GM18520 (cell line): ENCODE measurements around the gene GFPT2.

Experiments used
- ATAC-seq: cut with Tn5 transposase; IDR thresholded peaks from one replicate; pipeline ENCODE4 v1.9.1; 2021; ENCODE audit not compliant: unreplicated experiment

Gene GFPT2

DNA sequence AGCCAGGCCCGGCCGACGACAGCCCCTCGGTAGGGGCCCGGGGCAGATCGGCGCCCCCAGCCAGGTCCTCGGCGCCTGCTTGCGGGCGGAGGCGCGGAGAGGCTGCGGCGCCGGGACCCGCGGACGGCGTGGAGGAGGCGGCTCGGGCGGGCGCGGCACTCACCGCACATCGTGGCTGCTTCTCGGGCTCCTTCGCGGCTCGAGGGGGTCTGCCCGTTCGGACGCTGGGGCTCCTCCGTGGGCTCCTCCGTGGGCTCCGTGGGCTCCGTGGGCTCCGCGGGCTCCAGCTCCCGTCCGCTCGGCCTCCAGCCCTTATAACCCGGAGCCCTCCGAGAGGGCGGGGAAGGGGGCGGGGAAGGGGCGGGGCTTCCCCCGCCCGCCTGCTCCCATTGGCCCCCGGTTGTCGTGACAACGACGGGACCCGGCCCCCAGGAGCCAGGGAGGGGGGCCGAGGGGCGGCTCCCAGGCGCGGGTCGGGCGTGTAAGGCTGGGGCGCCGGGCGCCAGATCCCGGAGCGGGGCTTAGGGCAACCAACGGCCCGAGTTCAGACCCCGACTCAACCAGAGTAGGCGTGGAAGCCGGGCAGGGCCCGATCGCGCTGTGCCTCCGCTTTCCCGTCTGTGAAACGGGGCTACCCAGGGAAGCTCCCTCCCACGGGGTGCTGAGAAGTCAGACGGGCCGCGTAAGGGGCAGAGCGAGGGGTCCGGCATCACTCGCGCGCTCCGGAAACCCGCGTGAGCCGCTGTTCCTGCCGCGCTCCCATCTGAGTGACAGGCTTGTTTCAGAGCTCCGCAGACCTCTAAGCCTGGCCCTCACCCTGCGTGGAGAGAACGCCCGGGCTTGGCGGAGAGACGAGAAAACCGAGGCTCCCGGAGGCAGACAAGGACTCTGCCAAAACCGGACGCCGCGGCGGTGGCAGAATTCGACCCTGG lies at the start of gene GFPT2:
Gene GFPT2 (minus strand): TSS at position 289 of the 932 bp plus-strand sequence. CDS start 119 bp downstream, at position 170.
- no peak for ATAC-seq

DNA sequence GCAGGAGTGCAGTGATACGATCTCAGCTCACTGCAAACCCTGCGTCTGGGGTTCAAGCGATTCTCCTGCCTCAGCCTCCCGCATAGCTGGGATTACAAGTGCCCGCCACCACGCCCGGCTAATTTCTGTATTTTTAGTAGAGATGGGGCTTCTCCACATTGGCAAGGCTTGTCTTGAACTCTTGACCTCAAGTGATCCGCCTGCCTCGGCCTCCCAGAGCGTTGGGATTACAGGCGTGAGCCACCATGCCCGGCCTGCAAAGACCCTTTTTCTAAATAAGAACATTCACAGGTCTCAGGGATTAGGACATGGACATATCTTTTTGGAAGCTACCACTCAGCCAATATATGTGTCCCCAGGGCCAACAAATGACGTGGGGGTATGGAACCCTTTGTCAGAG lies 49.6 kb upstream of the GFPT2 start:
- no peak for ATAC-seq

GRCh38 chr5:180401229-180401907 lies 48.2 kb upstream of the GFPT2 start:
- ATAC-seq, result no peak

DNA sequence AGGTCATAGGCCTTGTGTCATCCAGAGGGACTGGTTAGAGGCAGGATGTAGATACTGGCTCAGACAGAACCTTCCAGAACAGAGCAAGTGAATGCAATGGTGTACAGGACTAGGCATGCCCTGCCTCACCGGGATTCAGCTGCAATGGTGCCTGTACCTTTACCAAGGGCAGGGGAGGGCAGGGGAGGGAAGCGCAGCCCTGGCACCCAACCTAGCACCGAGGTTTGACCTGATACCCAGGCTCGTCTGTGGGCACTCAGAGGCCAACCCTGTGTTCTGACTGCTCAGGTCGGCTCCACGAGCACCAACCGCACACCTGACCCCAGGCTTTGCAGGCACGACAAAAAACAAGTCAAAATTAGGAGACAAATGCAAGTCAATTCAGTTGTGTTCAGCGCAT lies 47.3 kb upstream of the GFPT2 start:
- no peak for ATAC-seq

DNA sequence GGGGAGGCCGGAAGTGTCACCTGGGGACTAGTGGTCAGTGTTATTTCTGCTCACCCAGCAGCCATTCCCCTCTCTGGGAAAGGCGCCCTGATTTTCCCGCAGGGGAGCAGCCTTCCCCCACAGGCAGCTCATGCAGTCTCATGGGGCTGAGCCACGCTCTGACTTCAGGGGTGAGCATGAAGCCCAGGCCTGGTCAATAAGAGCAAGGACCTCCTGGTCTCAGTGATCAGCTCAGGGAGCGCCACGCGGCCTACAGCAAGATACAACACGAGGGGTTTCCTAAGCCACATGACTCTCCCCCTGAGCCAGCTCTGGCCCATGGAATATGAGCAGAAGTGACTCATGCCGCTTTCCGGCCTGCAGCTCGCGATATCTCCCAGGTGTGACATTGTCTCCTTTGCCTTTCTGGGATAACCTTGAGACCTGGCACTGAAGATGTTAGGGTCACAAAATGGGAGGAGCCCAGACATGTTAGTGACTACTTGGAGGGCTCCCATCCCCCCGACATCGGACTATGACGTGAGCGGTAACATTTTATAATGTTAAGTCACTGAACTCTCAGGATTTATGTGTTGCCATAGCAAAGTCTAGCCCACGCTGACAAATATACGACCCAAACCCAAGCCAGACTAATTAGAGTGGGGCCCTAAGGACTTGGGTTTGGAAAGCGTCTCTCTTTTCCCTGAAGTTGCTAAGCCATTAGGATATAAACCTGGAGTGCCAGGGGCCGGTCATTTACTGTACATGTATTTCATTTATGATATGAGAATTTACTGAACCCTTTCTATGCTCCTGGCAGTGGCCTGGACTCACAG lies 46.5 kb upstream of the GFPT2 start:
- no peak for ATAC-seq

DNA sequence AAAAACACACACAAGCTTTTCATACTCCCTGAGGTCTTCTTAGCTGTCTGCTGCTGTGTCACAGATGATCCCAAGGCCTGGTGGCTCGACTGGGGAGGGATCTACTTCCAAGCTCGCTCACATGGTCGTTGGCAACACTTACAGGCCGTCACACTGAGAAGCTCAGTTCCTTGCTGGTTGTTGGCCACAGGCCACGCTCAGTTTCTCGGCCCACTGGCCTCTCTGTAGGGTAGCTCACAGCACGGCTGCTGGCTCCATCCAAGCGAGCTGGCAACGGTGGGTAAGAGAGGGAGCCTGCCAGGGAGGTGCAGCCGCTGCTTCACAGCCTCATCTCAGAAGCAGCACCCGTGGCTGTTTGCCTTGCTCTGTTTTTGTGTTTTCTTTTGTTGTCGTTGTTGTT lies 43.8 kb upstream of the GFPT2 start:
- ATAC-seq, result no peak

GRCh38 chr5:180395540-180396274 lies 42.6 kb upstream of the GFPT2 start:
- no peak for ATAC-seq

DNA sequence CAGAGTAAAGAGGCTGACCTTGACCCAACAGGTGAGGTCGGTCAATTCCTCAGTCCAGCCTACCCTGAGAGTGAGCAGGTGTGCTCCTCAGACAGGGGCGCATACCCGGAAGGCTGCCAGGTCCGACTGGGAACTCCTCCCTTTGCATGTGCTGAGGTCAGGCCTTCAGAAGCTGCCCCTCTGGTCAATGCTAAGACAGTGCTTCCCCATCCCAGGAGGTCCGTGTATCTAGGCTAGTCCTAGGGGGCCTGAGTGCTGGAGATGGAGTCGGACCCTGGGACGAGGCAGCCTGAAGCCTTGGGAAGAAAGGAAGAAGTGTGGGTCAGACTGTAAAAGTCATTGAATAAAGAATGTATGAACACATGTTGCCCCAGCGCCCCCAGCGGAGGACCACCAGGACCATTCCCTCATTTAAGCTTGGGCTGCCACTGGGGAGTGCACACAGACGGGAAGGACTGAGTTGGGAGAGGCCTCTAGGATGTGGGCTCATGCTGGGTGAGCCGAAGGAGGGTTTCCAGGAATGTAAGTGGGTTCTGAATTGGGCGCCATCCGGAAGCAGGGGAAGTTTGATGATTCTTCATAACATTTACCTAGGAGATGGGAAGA lies 41.0 kb upstream of the GFPT2 start:
- no peak for ATAC-seq

GRCh38 chr5:180391276-180391675 lies 38.1 kb upstream of the GFPT2 start:
- ATAC-seq, result no peak

- no peak for ATAC-seq
Observed at GRCh38 chr5:180390441-180391190, 37.5 kb upstream of the GFPT2 start.

DNA sequence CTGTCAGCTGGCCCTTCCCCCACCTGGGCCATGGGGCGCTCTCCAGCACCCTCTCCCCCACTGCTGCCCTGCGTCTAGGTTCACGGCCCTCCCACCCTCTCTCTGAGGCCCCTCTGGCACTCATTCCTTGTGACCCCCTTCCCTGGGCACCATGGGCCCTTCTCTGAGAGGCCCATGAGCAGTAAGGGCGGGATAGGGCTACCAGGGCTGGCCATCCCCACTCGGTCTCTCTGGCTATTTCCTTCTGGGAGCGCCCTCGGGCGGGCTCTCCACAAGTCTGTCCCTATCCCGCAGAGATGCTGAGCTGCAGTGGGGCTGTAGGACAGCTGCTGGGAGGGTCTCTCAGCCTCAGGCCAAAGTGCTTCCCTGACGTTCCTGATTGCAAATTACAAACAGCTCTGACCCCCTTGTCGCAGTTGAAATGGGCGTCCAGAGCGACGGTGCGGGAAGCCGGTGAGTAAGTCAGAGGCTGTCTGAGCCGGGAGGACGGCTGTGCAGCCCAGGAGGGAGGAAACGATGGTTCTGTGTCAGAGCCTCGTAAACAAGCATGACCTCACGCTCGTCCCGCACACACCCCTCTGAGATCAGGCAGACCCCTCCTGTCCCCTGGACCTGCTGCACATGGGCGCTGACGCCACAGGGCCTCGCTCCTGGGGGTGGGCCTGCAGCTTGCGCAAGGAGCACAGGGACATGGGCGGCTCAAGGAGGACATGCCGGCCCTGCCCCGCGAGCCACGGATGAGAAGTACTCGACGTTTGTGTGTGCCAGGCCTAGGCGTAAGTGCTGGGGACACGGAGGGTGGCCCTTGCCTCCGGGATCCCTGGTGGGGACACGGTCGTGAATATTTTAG lies 36.3 kb upstream of the GFPT2 start:
- no peak for ATAC-seq

- no peak for ATAC-seq
Observed at GRCh38 chr5:180387798-180388197, 34.7 kb upstream of the GFPT2 start.

DNA sequence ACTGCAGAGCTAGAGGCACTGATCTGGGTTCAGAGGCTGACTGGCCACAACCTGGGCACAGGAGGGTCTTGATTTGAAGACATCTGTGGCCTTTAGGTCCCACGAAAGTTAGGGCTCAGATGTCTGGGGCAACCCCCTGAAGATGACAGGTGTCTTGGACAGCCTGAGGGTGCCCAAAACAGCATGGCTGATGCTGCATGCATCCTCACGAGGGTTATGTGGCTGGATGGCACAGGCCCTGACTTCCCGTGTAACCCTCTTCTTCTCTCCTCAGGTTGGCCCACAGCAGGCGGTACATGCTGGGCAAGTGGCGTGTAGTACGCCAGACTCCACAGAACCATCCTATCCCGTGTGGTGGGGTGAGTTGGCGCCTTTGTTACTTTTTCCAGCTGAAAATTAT lies 29.8 kb upstream of the GFPT2 start:
- ATAC-seq, result no peak

DNA sequence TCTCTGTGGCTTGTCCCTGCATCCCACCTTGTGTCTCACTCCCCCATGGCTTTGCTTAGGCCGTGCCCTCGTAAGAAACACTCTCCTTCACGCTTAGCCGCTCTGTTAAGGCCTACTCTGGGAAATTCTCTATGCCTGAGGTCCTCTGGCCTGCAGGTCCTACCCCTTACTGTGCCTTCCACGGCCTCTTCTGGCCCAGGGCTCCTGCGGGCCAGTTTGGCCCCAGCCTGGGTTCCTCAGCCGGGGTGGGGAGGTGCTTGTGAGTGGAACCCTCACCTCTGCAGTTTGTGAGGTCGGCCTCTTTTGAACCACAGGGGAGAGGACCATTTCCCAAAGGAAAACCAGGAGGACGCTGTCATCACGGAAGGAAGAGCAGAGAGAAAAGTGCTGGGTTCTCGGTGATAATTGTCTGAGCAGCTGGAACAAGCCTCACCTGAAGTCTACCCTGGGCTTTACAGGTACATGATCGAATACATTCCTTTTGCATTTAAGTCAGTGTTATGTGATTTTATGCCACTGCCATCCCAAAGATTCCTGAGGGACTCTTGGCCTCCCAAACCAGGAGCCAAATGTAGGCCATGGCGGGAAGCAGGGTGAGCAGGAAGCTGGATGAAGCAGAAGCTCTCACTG lies 28.8 kb upstream of the GFPT2 start:
- ATAC-seq, result no peak

- no peak for ATAC-seq
Observed at GRCh38 chr5:180381428-180381827, 28.3 kb upstream of the GFPT2 start.

GRCh38 chr5:180380856-180381255 lies 27.7 kb upstream of the GFPT2 start:
- no peak for ATAC-seq

DNA sequence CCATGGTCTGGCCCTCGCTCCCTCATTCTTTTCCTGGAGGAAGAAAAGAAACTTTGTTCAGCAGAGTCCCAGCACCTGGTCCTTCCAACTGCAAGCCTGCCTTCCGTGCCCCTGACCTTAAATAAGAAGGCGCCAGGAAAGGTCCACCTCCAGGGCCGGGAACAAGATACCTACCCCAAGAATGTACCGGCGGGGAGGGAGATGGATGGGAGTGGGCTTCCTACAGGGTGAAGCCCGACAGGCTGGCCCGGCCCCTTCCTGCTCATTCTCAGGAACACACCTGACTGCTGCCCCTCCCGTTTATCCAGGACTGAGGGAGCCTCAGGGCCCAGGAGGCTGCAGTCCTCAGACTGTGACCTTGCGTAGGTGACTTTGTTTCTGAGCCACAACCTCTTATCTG lies 27.3 kb upstream of the GFPT2 start:
- ATAC-seq, result no peak

GRCh38 chr5:180379355-180380070 lies 26.4 kb upstream of the GFPT2 start:
- ATAC-seq, result no peak
